GM18909 (cell line): ENCODE data around the gene RANBP9.

ENCODE experiments used
- ATAC-seq: cut with Tn5 transposase; IDR thresholded peaks from one replicate; pipeline ENCODE4 v1.9.1; 2021; ENCODE audit warnings: mild to moderate bottlenecking; ENCODE audit not compliant: unreplicated experiment, poor library complexity

Gene RANBP9

GRCh38 chr6:13613029-13613594 is 98.5 kb downstream of the RANBP9 start:
- no peak for ATAC-seq

- no peak for ATAC-seq
Observed at GRCh38 chr6:13611715-13612114, 99.9 kb downstream of the RANBP9 start.

DNA sequence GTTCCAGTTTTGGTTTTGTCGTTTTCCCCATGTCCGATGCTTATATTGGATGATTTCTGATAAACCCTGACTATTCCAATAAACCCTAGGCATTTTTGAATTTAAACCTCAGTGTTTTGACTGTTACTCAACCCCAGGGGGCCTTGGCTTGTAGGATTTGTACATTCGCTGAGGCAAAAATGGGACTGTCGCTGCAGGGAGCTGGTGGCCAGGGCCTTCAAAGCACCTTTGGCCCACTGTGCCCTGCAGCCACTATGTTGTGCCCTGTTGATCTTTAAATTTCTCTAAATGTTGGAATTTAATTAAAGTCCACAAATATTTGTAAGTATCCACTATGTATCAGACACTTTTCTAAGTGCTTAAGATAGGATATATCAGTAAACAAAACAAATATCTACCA is 106.0 kb downstream of the RANBP9 start:
- ATAC-seq, result no peak

DNA sequence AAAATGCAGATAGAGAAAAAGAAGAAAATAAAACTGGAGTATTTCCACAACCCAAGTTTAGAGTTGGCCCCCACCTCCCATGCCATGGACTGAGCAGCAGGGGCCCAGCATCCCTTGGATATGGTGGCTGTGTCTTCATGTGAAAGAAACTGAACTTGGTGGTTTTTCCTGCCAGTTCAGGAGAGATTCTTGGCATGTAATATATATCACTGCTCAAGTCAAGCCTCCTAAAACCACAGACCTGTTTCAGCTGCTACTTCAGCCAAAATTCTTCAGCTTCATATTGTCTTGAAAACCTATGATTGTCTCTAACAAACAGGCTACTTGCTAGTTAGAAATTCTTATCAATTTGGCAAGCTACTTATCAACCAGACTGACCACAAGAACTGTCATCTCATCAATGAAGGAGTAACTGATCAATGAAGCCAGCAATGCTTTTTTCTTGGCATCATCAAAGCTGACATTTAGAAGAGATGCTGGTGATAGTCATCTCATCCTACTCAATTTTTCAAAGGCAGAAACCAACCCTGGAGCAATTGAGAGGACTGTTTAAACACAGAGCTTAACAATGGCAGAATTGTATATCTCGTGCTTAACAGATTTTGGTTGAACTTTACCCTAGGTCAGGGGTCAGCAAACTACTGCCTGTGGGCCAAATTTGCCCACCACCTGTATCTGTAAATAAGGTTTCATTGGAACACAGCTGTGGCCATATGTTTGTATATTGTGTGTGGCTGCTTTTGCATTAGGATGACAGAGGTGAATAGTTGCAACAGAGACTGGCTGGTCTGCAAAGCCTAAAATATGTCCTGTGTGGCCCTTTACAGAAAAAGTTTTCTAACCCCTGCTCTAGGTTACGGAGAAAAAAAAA is 106.9 kb downstream of the RANBP9 start:
- ATAC-seq, result no peak

DNA sequence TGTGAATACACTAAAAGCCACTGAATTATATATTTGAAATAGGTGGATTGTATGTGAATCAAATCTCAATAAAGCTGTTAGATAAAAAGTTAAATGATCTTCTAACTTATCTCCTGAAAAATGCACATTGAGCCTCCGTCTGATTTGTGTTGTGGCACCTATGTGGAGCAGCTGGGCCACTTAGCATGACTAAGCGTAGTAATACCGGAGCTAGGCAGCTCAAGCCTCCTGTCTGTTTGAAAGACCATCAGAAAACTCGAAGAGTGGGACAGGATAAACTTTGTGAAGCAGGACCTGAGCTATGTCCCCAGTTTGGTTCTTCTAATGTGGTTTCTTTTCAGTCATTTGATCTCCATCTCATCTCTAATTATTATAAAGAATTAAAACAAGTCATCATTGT is 107.5 kb downstream of the RANBP9 start:
- no peak for ATAC-seq

- no peak for ATAC-seq
Observed at GRCh38 chr6:13600036-13600435, 111.6 kb downstream of the RANBP9 start.

DNA sequence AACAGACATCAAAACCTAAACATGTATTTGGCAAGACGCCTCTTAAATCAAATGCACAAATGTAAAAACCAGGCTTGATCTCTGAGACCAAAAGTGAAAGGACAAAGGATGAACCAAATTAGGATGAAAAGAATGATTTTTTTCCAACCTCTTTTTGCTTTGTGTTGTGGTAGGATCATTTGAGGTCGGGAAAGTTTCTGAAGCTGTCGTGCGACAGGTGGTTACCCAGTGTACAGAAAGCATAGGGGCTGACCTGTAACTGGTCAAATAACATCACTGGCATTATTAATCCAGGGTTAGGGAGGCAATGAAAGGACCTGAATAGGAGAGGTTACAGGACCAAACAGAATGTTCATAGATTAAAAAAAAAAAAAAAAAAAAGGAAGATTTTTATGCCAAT is 114.6 kb downstream of the RANBP9 start:
- no peak for ATAC-seq

DNA sequence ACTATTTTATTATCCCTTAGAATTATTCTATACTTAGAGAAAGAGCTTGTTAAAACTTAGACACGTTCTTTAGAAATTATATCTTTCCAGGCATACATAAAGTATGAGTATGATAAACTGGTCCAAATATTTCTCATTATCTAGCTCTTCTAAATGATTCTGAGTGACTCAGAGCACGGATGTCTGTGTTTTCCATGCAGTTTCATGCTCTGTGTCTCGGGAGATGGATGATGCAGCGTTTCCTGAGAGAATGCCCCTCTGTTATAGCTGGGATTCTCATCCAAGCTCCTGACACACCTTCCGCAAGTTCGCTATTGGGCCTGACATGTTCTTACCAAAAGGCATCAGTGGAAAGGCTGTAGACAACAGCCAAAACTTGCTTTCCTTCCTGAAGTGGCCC is 117.9 kb downstream of the RANBP9 start:
- no peak for ATAC-seq

- no peak for ATAC-seq
Observed at GRCh38 chr6:13593103-13593502, 118.5 kb downstream of the RANBP9 start.

DNA sequence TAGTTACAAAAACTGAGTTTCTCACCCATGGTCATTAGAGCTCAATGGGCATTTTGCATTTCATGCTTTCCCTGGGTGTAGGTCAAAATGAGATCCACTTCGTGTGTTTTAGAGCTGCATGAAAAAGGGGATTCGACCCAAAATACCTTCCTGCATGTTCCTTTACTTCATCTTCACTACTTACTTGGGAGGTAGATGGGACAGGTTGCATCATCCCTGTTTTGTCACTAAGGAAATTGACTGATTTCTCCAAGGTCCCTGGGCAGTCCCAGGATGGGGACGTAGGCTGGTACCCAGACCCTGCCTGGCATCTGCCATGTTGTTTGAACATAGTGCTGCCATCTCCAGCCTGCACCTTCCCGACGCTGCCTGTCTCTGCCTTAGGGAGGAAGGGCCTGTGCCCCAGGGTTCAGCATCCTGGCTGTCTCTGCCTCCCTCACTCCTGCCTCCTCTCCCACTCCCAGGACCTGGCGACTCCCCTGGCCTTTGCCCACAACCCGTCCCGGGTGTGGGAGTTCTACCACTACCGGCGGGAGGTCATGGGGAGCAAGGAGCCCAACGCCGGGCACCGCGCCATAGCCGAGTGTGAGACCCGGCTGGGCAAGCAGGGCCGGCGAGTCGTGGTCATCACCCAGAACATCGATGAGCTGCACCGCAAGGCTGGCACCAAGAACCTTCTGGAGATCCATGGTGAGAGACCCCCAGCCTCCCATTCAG is 120.3 kb downstream of the RANBP9 start:
- ATAC-seq, result no peak

GRCh38 chr6:13590574-13591153 is 121.0 kb downstream of the RANBP9 start:
- ATAC-seq, result no peak

DNA sequence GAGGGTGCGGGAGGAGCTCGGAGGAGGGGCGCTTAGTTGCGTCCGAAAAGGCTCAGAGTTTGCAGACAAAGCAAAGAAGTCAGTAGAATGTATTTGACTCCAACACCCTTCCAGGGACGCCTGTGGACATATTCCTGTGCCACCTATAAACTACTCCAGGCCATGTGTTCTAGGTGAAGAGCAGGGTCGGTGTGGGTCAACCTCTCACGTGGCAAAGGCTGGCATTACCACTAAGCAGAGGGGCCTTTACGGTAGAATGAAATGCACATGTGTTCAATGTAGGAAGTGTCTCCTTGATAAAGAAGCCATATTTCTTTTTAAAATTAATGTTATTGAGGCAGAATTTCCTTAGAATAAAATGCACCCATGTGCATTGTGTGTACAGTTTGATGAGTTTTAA is 121.8 kb downstream of the RANBP9 start:
- ATAC-seq, result no peak

DNA sequence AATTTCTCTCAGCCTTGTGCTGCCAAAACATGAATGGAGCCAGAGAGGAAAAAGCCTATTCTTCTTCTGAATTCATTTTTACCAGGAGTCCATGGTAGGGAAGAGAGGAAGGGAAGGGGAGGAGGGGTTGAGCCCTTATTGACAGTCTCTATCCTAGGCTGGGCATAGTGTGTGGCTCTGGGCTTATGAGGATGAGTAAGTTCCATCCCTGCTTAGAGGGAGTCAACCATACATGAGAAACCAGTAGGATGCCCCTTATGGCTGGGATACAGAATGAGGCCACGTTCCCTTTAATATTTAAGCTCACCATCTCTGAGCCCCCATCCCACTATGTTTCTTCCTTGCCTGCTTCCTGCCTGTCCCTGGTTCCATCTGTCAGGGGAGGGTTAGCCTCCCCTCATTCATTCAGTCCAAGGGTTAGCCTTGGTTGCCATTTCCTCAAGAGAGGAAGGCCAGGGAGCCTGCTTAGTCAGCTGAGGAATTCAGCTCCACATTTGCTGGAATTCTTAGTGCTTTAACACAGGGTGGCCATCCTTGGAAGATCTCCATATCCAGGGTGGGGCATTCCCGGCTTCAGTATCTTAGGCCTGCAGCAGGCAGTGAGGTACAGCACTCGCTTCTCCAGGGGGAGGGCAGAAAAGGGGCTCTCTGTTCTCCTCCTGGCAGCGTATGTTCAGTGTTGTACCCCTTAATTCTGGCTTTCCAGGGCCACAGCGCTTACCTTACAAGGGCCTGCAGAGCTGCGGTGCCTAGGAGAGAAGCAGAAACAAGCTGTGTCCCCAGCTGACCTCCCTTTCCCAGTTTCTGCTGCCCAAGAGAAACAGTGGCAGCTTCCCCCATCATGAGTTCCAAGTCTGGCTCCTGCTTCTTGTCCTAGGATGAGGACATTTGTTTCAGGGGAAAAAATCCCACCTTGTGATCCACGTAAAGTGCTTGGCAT is 124.8 kb downstream of the RANBP9 start:
- ATAC-seq, result no peak

DNA sequence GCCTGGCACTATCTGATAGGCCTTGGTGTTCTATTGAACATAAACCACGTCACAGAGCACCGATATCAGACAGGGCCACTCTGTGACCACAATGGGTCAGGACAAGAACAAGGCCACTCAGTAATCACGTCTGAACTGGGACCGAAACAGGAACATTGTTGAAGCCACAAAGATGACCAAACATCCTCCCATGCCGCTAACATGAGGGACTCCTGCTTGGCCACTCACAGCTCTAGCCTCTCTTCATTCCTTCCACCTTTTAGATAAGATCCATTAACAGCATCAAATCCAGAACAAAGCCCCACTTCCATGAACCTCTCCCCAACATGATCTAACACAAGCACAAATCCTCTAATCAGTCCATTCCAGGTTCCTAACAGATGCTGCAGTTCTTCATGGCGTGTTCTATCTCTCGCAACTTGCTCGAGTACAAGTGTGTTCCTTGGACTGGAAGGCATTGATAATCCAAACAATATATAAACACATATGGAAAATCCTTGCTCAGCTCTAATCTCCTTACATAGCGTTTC is 129.9 kb downstream of the RANBP9 start:
- ATAC-seq, result no peak

DNA sequence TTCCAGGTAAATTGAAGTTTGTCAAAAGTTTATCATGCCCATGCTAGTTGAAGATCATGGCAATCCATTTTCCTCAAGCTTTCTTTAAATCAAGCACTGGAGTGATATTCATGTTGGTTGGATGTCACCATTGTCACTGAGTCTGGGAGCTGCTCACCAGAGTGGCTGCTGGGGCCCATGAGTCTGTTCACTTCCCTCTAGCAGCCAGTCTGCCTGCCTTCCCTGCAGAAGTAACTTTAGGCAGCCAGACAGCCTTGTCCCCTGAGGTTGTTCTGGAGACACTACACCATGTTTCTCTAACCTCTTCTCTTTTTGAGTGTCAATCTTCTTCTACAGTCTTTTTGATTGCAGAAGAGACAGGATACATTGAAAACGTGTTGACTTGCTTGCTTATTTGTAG is 131.7 kb downstream of the RANBP9 start:
- no peak for ATAC-seq

- ATAC-seq, result no peak
Observed at GRCh38 chr6:13577926-13578325, 133.7 kb downstream of the RANBP9 start.

- no peak for ATAC-seq
Observed at GRCh38 chr6:13576017-13576416, 135.6 kb downstream of the RANBP9 start.

GRCh38 chr6:13575377-13575775 is 136.3 kb downstream of the RANBP9 start:
- ATAC-seq, result no peak

GRCh38 chr6:13574571-13575376 is 136.9 kb downstream of the RANBP9 start, which contains the start of gene SIRT5:
Gene SIRT5, plus strand, starts transcription at chr6:13574601. Its CDS starts 9,510 bp downstream, at chr6:13584111.
- ATAC-seq, result peak; percentile 78
